NT2/D1 (cell line): Measurements from ENCODE around the gene DYNLT4.

Experiments
- YY1 ChIP-seq: IDR thresholded peaks from 2 replicates; pipeline ENCODE4 v1.6.1; 2011; ENCODE audit not compliant: insufficient read length, insufficient read depth
- ZNF274 ChIP-seq: IDR thresholded peaks from 2 replicates; pipeline ENCODE4 v1.6.1; 2011; ENCODE audit warnings: mild to moderate bottlenecking, low read depth, low read length

DNA sequence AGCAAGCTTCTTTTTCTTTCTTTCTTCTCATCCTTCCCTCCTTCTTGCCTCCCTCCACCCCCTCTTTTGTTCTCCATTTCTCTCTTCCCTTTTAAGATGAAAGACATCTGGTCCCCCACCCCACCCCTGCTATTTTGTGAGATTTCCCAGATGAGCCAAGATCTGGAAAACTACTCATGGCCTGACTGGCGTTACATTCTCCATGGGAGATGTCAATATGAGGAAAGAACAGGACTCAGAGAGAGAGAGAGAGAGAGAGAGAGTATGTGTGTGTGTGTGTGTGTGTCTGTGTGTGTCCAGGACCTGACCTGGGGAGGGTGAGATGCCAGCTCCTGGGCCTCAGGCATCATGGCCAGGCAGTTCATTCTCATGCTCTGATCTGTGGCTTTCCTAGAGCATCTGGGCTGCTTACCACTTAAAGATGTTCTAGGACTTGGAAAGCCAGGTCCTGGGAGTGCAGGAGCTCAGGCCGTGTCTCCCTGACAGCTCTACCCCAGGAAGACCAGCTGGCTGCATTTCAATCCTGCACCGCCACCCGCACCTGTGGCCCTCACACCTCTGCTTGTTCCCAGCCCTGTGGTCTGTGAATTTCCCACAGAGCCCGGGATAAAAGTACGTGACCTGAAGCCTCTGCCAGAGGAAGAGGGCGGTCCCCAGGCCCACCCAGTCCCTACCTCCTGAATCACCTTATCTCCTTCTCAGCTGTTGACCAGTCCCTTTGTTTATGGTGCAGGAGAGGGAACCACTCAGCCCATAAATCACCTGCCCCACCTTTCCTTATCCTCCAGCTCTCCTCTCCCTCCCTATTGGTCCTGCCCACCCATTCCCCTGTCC, 16.0 kb downstream of the DYNLT4 start:
- TF ChIP-seq YY1 (no peak), ZNF274 (no peak)
